Type B pancreatic cell (in vitro differentiated cells): ENCODE data around the gene NOC4L. TPM values are rescaled to one million over a fixed set of nuclear protein-coding genes. Genes with fewer than 3 reads are reported as not detected.

Source experiments
- DNase-seq: peaks from one replicate; pipeline ENCODE4 v3.0.0; 2021; ENCODE audit warnings: mixed read lengths; ENCODE audit not compliant: unreplicated experiment; ENCODE audit errors: extremely low spot score
- H3K27ac Mint-ChIP-seq: 2 replicates; pipeline ENCODE4 v1.8.0; 2021; ENCODE audit warnings: mild to moderate bottlenecking, mixed read lengths
- H3K27me3 Mint-ChIP-seq: 2 replicates; pipeline ENCODE4 v1.8.0; 2021; ENCODE audit warnings: mixed read lengths
- H3K36me3 Mint-ChIP-seq: 2 replicates; pipeline ENCODE4 v1.8.0; 2021; ENCODE audit warnings: mixed read lengths
- H3K4me1 Mint-ChIP-seq: one replicate; pipeline ENCODE4 v1.8.0; 2021; ENCODE audit warnings: mixed read lengths; ENCODE audit not compliant: unreplicated experiment
- H3K4me3 Mint-ChIP-seq: 2 replicates; pipeline ENCODE4 v1.8.0; 2021; ENCODE audit warnings: mild to moderate bottlenecking, mixed read lengths
- H3K9me3 Mint-ChIP-seq: 2 replicates; pipeline ENCODE4 v1.8.0; 2021; ENCODE audit warnings: mixed read lengths
- CTCF ChIP-seq: fragments of 200-600 bp; sonication (generic); conservative IDR thresholded peaks from 2 replicates; pipeline ENCODE4 v1.5.0; 2021; ENCODE audit warnings: antibody characterized with exemption, mild to moderate bottlenecking
- total RNA-seq: library from RNA; stranded (reverse); gene quantifications from 2 replicates; pipeline ENCODE4 v1.2.1, GENCODE V29; 2021; ENCODE audit warnings: low replicate concordance

Gene NOC4L
- total RNA-seq, 1 donor from 2014 or later, result 27.8 TPM

GRCh38 chr12:132154941-132155770, 10.9 kb downstream of the NOC4L start:
- Mint-ChIP-seq H3K4me3 (no peak overlapping the region), H3K4me1 (no peaks in the 10 kb centered on the region), H3K36me3 (no peaks in the 10 kb centered on the region), H3K9me3 (no peaks in the 10 kb centered on the region), H3K27ac (no peak overlapping the region), H3K27me3 (peaks cover 3% of the 10 kb centered on the region)
- TF ChIP-seq CTCF, result no peak
- DNase-seq, result no peak

DNA sequence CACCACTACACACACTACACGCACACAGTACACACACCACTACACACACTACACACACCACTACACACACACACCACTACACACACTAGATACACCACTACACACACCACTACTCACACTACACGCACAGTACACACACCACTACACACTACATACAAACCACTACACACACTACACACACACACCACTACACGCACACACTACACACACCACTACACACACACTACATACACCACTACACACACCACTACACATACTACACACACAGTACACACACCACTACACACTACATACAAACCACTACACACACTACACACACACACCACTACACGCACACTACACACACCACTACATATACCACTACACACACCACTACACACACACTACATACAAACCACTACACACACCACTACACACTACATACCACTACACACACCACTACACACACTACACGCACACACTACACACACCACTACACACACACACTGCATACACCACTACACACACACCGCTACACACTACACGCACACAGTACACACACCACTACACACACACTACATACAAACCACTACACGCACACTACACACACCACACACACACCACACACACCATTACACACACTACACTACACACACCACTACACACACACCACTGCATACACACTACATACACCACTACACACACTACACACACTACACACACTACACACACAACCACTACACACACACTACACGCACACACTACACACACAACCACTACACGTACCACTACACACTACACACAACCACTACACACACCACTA, 11.7 kb downstream of the NOC4L start:
- no peak overlapping the region for H3K4me3 Mint-ChIP-seq
- H3K36me3 Mint-ChIP-seq, result no peaks in the 10 kb centered on the region
- H3K9me3 Mint-ChIP-seq, result no peaks in the 10 kb centered on the region
- DNase-seq, result no peak
- no peak overlapping the region for H3K27ac Mint-ChIP-seq
- H3K27me3 Mint-ChIP-seq, result peaks cover 5% of the 10 kb centered on the region
- no peak for TF ChIP-seq CTCF
- H3K4me1 Mint-ChIP-seq, result no peaks in the 10 kb centered on the region

DNA sequence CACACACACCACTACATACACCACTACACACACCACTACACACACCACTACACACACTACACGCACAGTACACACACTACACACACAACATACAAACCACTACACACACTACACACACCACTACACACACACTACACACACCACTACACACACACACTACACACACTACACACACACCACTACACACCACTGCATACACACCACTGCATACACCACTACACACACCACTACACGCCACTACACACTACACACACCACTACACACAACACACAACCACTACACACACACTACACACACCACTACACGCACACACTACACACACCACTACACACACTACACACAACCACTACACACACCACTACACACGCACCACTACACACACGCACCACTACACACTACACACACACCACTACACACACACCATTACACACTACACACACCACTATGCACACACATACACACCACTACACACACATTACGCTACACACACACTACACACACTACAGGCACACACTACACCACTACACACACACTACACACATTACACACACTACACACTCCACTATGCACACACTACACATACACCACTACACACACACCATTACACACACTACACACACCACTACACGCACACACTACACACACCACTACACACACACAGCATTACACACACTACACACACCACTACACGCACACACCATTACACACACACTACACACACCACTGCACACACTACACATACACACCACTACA, 12.5 kb downstream of the NOC4L start:
- DNase-seq, result no peak

GRCh38 chr12:132157733-132158409, 13.6 kb downstream of the NOC4L start:
- Mint-ChIP-seq H3K4me1 (no peaks in the 10 kb centered on the region), H3K36me3 (no peaks in the 10 kb centered on the region), H3K9me3 (no peaks in the 10 kb centered on the region), H3K4me3 (no peak overlapping the region), H3K27me3 (peaks cover 8% of the 10 kb centered on the region), H3K27ac (no peak overlapping the region)
- TF ChIP-seq CTCF, result no peak
- DNase-seq, result no peak

More for the DNA sequence above, 12.5 kb downstream of the NOC4L start:
- Mint-ChIP-seq H3K9me3 (no peaks in the 10 kb centered on the region), H3K4me1 (no peaks in the 10 kb centered on the region), H3K4me3 (no peak overlapping the region), H3K27me3 (peaks cover 5% of the 10 kb centered on the region), H3K36me3 (no peaks in the 10 kb centered on the region), H3K27ac (no peak overlapping the region)
- no peak for TF ChIP-seq CTCF
